GM18907 (cell line): ENCODE results near the gene FBXO28.
A peak's percentile ranks its signal among the peaks of the same experiment; 100 is the strongest.

ENCODE experiments used
- ATAC-seq: cut with Tn5 transposase; IDR thresholded peaks from one replicate; pipeline ENCODE4 v1.9.1; 2021; ENCODE audit warnings: mild to moderate bottlenecking, moderate library complexity; ENCODE audit not compliant: unreplicated experiment

The FBXO28 gene

GRCh38 chr1:224095339-224095738, 18.6 kb upstream of the FBXO28 start:
- ATAC-seq: no peak

GRCh38 chr1:224095867-224096266, 18.0 kb upstream of the FBXO28 start:
- ATAC-seq: no peak

GRCh38 chr1:224096773-224097172, 17.1 kb upstream of the FBXO28 start:
- no peak for ATAC-seq

GRCh38 chr1:224098007-224098406, 15.9 kb upstream of the FBXO28 start:
- no peak for ATAC-seq

- ATAC-seq: peak; percentile 92
Observed at GRCh38 chr1:224106568-224107281, 7.2 kb upstream of the FBXO28 start.

- no peak for ATAC-seq
Observed at GRCh38 chr1:224107282-224107625, 6.7 kb upstream of the FBXO28 start.

- ATAC-seq: no peak
Observed at GRCh38 chr1:224108991-224109390, 4.9 kb upstream of the FBXO28 start.

- ATAC-seq: no peak
Observed at GRCh38 chr1:224109981-224110380, 3.9 kb upstream of the FBXO28 start.

- ATAC-seq: no peak
Observed at GRCh38 chr1:224113005-224113404, 906 bp upstream of the FBXO28 start.

GRCh38 chr1:224113545-224113917, 380 bp upstream of the FBXO28 start:
- ATAC-seq: no peak

- peak; percentile 21 for ATAC-seq
Observed at GRCh38 chr1:224114787-224115175, 870 bp downstream of the FBXO28 start.

GRCh38 chr1:224116131-224116530, 2.2 kb downstream of the FBXO28 start:
- peak; percentile 38 for ATAC-seq

GRCh38 chr1:224118688-224119087, 4.8 kb downstream of the FBXO28 start:
- ATAC-seq: no peak

GRCh38 chr1:224123136-224123535, 9.2 kb downstream of the FBXO28 start:
- no peak for ATAC-seq

GRCh38 chr1:224124220-224124619, 10.3 kb downstream of the FBXO28 start:
- ATAC-seq: no peak

- no peak for ATAC-seq
Observed at GRCh38 chr1:224127925-224128819, 14.3 kb downstream of the FBXO28 start.

- ATAC-seq: no peak
Observed at GRCh38 chr1:224131253-224131652, 17.3 kb downstream of the FBXO28 start.

- no peak for ATAC-seq
Observed at GRCh38 chr1:224132901-224133300, 19.0 kb downstream of the FBXO28 start.

GRCh38 chr1:224133741-224134299, 19.9 kb downstream of the FBXO28 start:
- ATAC-seq: no peak

- ATAC-seq: no peak
Observed at GRCh38 chr1:224137518-224137917, 23.6 kb downstream of the FBXO28 start.

GRCh38 chr1:224138198-224138597, 24.3 kb downstream of the FBXO28 start:
- no peak for ATAC-seq

- no peak for ATAC-seq
Observed at GRCh38 chr1:224141693-224142092, 27.8 kb downstream of the FBXO28 start.
